Measurements from ENCODE around the gene TNFRSF18.

The TNFRSF18 gene

DNA sequence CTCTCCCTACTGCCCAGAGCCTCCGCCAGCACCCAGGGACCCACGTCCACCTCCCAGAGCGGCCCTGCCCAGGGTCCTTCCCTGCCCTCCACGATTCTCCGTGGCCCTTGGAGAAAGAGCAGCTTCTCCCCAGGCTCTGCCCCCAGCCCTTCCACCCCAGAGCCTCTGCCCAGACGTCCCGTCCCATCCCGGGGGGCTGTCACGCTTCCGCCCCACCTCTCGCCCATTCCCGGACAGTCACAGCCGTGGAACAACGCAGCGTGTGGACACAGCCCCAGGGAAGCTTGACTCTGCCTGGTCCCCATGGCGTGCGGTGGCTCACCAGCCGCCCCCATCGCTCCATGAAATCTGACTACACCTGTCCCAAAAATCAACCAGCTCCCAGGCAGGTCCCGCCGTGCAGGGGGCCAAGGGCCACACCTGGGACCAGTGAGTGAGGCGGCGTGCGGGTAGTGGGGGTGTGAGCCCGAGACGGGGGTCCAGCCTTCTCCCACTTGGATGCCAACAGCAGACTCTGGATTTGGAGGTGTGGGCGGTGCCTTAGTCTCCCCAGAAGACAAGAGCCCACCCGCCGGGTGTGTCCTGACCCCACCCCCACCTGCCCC lies 45.2 kb downstream of the TNFRSF18 start:
- DNase-seq, result no peak

DNA sequence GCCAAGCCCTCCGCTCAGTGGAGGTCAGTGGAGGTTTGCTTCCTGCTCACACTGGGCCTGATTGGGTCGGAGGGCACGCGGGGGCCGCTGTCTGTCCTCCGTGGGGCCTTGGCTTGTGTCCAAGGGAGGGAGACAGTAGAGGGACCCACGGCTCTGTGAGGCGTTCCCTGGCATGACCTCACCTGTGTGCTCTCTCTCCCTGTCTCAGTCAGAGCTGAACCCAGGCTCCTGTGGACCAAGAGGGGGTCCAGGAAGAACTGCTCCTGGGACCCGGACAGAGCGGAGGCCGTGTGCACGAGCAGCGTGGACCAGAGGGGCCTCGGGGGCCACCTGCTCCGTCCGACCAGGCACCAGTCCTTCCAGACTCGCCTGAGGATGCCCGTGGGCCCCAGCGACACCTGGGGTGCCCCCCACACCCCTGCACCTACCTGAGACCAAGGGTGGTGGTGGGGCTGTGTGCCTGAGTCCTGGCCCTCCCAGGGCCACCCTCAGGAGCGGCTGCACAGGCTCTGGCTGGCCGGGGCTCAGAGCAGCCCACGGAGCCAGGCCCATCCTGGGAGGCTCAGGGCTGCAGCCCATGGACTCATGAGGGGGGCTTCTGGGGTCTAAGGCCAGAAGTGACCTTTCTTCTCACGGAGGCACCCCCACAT lies 46.0 kb downstream of the TNFRSF18 start:
- DNase-seq, result no peak

GRCh38 chr1:1157914-1158710 lies 48.3 kb downstream of the TNFRSF18 start:
- peak; percentile 65 for DNase-seq

DNA sequence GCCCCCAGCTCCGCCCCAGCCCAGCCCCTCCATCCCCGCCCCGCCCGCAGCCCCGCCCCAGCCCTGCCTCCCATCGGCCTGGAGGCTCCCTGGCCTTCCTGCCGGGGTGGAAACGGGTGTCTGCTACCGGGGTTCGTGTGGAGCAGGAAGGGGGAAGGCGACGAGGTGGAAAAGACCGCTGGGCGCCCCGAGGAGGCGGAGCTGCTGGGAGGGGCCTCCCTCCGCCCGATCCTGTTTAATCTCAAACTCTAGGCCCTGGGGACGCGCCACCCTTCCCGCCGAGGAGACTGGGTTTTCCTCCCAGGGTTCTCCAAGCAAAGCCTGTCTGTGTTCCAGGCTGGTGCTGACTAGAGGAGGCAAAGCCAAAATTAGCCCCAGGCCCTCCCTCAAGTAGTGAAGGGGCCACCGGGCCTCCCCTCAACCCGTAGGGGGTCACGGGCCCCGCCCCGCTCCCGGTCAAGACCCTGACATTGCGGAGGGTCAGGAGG lies 48.9 kb downstream of the TNFRSF18 start:
- DNase-seq, result peak; percentile 62

DNA sequence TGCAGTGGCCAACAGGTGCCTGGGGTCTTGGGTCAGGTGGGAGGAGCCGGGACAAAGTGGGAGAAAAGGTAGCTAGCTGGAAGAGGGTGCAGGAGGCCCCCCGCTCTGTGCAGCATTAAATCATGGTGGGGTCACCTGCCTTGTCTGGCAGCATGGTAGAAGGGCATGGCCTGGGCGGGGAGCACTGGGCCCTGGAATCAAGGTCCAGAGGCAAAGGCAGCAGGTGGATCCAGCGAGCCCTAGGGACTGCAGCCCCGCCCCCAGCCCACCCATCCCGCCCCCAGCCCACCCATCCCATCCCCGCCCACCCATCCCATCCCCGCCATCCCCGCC lies 49.4 kb downstream of the TNFRSF18 start:
- DNase-seq, result no peak

GRCh38 chr1:1156140-1157032 lies 50.0 kb downstream of the TNFRSF18 start:
- DNase-seq, result no peak

DNA sequence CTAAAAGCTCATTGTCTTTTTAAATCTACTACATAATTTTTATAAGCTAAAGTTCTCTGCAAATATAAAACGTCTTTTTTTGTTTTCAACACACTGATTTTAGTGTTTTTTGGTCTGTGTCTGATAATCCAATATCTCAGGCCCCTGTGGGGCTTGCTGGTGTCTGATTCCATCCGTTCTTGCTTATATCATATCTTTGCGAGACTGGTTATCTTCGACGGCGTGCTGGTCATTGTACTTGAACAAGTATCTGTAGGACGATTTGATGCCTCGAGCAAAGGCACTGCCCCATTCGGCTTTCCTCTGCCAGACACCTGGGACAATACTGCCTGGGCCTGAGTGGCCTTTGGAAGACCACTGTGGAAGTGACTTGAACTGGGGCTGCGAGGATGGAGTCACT lies 51.1 kb downstream of the TNFRSF18 start:
- DNase-seq, result no peak

- no peak for DNase-seq
Observed at GRCh38 chr1:1153874-1154273, 52.5 kb downstream of the TNFRSF18 start.
